HG03095 (cell line): ENCODE data around the gene FGF11.
"Not testable (repeated sequence)": the region's sequence is repeated elsewhere in the genome, so short reads cannot be mapped to it uniquely, and the experiment has no call there.

ENCODE experiments used
- ATAC-seq: cut with Tn5 transposase; IDR thresholded peaks from one replicate; pipeline ENCODE4 v1.9.1; 2021; ENCODE audit warnings: moderate library complexity; ENCODE audit not compliant: unreplicated experiment

Gene FGF11

DNA sequence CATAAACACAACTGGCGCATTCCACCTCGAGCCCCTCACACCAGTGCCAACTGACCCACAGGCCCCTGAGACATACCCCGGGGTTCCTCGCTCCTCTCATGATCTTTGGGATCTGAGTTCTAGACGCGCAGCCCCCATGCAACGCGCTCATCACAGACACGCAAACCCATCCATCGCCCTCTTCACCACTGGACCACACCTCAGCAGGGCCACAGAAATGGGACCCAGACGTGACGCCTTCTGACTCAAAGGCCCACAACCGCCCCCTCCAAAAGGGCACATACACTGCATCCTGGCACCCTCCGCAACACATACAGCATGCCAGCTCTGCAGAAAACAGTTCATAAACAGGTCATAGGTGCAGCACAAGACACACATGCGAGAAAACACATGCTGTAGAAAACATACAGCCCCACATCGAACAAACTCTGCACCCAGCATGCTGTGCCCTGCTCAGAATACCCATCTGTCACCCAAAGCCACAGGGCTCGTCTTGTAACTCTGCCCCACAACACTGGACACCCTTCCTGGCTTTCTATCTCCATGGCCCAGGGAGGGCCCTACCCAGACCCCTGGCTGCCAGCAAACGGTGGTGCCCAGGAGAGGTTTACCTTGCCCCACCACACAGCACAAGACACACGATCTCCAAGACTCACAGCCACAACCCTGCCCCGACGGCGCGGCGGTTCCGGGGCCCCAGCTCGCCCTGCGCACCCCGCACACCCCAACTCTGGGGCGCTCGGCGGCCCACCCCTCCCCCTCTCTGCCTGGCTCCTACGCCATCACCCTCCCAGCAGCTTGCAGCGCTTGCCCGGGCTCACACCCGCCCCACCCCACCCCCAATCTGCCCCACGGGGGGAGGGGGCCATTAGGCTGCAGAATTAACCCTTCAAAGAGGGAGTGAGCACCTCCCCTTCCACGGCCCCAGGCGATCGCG is 39.2 kb downstream of the FGF11 start:
- ATAC-seq = no peak

DNA sequence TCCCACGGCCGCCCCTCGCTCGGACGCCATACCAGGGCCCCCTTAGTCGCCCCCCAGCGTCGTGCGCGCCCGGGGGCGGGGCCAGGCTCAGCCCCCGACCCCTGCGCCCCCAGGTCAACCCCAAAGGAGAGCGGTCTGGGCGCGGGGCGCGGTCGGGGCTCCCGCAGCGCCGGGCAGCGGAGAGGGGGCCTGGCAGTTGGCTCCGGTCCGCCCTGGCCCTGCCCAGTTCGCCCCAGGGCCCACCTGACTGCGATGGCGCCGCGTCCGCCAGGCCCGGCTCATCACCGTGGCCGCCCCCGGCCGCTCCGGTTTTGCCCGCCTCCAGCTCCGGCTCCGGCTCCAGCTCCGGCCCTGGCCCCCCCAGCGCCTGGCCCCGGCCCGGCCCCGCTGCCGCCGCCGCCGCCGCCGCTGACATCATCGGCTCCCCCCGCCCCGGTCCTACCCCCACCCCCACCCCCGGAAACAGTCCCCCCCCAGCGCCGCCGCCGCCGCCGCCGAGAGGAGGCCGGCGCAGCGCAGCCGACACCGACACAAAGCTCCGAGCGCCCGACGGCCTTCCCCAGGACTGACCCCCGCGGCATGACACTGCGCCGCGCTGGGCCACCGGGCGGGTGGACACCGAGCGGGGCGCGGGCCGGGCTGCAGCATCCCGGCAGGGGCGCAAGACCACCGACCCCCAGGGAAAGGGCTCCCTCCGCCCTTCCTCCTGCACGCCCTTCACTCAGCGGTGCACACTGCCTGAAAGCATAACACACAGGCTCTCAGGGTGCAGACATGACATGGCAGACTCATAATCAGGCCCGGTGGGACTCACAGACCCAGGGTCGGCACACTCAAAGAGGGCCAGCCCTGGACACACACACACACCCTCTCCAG is 40.1 kb downstream of the FGF11 start, which contains the start of gene ZBTB4:
TSS of gene ZBTB4 (minus strand) at position 419 of the 876 bp plus-strand sequence. CDS start 12,830 bp downstream, outside the sequence.
- ATAC-seq = no peak

DNA sequence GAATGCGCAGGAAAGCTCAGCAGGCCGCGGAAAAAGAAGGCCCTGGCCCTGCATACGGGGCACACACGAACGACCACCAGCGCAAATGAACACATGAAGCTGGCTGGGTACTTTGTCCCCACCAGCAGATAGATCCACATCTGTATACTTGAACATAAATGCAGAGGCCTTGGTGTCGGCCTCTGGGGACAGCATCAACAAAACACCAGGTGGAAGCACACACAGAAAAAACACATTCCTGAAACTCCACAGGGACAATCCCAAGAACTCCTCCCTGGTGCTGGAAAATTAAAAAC is 40.7 kb downstream of the FGF11 start:
- no peak for ATAC-seq

DNA sequence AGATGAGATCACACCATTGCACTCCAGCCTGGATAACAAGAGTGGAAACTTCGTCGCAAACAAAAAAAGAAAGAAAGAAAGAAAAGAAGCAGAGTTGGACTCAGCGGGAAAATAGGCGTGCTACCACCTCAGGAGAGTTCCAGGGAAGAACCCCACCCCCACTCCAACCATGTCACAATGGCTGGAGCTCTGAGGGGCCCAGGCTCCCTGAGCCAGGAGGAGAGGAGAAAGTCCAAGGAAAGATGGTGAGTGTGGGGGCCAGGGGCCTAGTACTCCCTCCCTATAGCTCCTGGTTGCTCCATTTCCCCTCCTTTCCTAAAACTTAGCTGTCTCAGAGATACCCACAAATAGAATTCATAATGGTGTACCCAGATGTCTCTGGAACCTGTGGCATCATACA is 42.0 kb downstream of the FGF11 start, which contains the start of gene SLC35G6:
TSS of gene SLC35G6 (plus strand) at position 172 of the 400 bp plus-strand sequence. CDS start at position 243, 71 bp downstream.
- not testable (repeated sequence) for ATAC-seq

DNA sequence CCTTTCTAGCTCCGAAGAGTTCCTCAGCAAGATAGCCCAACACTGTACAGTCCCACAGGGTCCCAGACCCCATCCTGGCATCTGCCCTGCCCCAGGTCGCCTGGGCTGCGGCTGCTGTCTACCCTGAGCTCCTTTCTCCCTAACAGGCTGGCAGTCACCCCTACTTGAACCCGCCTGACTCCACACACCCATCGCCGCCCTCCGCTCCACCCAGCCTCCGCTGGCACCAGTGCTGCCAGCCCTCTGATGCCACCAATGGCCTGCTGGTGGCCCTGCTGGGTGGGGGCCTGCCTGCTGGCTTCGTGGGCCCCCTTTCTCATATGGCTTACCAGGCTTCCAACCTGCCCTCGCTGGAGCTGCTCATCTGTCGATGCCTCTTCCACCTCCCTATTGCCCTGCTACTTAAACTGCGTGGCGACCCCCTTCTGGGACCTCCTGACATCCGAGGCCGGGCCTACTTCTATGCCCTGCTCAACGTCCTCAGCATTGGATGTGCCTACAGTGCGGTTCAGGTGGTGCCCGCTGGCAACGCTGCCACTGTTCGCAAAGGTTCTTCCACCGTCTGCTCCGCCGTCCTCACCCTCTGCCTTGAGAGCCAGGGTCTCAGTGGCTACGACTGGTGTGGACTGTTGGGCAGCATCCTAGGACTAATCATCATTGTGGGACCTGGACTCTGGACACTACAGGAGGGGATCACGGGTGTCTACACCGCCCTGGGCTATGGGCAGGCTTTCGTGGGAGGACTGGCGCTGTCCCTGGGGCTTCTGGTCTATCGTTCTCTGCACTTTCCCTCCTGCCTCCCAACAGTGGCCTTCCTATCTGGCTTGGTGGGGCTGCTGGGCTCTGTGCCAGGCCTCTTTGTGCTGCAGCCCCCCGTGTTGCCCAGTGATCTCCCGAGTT is 42.8 kb downstream of the FGF11 start:
- not testable (repeated sequence) for ATAC-seq

DNA sequence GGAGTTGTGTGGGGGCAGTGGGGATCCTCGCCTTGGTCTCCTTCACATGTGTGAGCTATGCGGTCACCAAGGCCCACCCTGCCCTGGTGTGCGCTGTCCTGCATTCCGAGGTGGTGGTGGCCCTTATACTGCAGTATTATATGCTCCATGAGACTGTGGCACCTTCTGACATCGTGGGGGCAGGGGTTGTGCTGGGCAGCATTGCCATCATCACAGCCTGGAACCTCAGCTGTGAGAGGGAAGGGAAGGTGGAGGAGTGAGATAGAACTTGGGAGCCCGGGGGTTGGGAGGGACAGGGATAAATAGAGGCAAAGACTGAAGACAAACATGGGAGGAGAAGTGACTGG is 43.4 kb downstream of the FGF11 start:
- ATAC-seq = not testable (repeated sequence)

DNA sequence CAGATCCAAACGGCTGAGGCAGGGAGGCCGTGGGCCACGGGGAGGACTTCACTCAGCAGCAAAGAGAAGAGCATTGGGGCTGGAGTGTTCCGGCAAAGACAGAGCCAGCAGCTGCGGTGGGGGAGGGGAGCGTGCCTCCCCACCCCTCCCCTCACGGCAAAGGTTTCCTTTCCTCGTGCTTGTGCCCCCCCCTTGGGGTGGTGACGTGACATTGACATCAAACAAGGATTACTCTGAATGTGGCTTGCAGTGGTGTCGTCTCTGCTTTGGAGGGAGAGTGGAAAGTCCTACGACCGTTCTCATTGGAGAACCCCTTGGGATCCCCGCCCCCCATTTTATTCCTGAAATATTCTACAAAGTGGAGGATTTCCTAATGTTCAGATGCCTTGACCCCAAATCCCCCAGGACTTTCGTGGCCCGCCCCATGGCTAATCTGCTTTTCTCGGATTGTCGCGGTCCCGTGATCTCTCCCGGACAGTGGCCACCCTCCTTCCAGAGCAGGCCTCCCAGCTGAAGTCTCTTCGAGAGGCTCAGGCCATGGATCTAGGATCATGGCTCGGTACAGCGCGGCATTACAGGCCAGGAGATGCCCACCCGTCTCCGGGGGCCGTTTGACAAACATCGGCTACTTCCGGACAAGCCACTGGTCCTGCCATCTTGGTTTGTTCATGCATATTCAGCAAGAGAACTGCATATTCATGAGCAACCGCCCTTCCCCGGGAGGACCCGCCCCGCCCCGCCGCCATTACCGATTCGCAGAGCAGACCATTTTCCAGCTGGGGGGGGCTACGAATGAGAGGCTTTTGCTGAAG is 44.1 kb downstream of the FGF11 start:
- peak; percentile 29 for ATAC-seq

DNA sequence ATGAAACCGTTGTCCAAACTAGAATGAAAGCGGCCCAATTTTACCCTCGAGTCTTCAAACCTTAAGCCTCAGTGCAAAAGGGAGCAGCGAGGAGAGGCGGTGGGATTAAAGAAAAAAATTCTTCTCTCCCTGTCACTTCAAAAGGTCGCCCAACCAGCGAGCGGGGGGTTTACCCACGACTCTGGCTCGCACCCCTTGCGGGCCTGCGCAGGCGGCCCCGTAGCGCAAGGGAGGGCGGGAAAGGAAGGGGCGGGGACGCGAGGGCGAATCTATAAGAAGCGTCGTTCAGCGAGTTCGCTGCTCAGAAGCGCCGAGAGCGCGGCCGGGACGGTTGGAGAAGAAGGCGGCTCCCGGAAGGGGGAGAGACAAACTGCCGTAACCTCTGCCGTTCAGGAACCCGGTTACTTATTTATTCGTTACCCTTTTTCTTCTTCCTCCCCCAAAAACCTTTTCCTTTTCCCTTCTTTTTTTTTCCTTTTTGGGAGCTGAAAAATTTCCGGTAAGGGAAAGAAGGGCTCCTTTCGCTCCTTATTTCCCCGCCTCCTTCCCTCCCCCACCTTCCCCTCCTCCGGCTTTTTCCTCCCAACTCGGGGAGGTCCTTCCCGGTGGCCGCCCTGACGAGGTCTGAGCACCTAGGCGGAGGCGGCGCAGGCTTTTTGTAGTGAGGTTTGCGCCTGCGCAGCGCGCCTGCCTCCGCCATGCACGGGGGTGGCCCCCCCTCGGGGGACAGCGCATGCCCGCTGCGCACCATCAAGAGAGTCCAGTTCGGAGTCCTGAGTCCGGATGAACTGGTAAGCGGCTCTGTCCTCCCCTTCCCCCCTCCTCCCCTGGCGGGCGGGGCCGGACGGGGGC is 45.0 kb downstream of the FGF11 start, which contains the start of gene POLR2A:
TSS of gene POLR2A (plus strand) at position 300 of the 852 bp plus-strand sequence.
- ATAC-seq = peak; percentile 44

DNA sequence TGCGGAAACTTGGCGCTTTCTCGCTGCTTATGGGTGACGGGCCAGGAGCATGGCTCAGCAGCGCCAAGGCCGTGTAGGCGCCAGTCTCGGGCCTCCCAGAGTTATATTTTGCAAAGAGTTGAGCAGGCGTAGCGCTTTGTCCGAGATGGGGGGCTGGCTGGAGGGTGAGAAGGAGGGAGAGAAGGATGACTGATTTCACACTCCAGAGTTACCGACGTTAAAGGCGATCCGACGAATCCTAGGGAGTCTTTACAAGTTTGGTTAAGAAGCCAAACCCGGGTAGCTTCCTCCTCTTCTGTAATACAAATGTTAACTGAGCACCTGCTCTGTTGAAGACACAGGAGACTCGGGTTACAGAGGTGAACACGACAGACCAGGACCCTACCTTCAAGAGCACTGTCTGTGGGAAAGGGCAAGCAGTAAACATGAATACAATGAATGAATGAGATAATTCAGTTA is 45.6 kb downstream of the FGF11 start:
- ATAC-seq = no peak

DNA sequence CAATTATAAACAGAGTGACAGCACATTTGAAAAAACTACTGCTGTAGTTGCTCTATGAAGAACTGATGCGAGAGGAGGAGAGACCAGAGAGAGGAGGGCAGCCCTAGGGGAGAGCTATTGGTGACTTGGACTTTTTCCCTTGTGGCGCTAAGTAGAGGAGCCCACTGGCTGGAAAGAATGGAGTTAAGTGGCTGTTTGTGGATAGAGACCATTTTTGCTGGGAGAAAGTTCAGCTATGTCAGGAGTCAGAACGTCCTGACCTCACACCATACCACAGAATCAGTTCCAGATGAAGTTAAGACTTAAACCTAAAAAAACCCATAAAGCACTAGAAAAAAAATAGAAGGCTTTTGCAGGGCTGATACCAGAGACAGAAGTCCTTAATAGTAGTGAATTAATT is 46.9 kb downstream of the FGF11 start:
- ATAC-seq = no peak

DNA sequence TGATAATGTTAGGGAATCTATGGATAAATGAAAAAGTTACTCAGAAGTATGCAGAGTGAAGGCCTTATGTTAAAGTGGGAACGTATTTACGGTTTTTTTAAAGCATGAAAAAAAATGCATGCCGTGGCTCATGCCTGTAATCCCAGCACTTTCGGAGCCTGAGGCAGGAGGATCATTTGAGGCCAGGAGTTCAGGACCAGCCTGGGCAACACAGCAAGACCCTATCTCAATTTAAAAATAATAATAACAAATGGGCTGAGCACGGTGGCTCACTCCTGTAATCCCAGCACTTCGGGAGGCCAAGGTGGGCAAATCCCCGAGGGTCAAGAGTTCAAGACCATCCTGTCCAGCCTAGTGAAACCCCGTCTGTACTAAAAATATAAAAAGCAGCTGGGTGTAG is 50.8 kb downstream of the FGF11 start:
- ATAC-seq = no peak

DNA sequence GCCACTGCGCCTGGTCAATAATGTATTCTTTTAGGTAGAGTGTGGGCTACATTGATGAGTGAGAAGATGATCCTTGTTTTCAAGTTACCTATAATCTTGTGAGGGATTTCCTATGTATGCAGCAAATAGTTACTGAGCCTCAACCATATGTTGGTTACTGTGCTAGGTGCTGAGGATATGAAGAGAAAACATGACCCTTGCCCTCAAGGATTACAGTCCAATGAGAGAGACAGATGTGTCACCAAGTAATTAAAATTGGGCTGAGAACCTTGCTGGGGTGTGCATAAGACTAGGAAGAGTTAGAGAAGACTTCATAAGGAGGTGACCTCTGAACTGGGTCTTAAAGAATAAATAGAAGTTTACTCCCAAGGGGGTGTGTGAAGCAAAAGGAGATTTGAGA is 52.3 kb downstream of the FGF11 start:
- ATAC-seq = no peak

DNA sequence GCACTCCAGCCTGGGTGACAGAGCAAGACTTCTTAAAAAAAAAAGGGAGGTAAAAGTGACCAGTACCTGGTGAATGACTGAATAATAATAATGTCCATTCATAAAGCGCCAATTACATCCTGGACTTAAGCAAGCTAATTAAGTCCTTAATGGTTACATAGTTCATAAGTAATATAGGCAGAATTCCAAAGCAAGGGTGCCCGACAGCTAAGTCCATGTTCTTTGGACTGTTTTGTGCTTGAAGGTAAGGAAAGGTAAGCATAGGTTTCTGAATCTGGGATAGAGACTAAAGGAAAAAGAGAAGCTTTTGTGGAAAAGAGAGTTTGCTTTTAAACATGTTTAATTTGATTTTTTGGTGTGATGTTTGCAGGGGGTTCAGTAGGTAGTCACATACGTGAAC is 54.6 kb downstream of the FGF11 start:
- no peak for ATAC-seq
